Gastrocnemius medialis (tissue), 4 donors: ENCODE measurements around the gene PRKAA2. TPM values are rescaled to one million over a fixed set of nuclear protein-coding genes. Genes with fewer than 3 reads are reported as not detected.

ENCODE experiments used
- ATAC-seq, 2 donors: fragments of 150-250 bp; one replicate each; pipeline ENCODE4 v1.9.1; 2016
- DNase-seq, 2 donors: peaks; one replicate each; pipeline ENCODE4 v3.0.0-alpha.2; 2019
- H3K27ac ChIP-seq, 4 donors: fragments of 200-600 bp; sonication (generic); 1 replicate in 1 of 4; 2 replicates in 3 of 4; pipeline ENCODE4 v1.5.1; 2016 to 2018; ENCODE audit warnings: mild to moderate bottlenecking in 2 of 4, moderate library complexity in 1 of 4
- H3K27me3 ChIP-seq, 3 donors: fragments of 200-600 bp; sonication (generic) in 2 of 3; 1 replicate in 1 of 3; 2 replicates in 2 of 3; pipeline versions ENCODE4 v1.5.1 to v1.6.0; 2016 to 2019; ENCODE audit warnings: mild to moderate bottlenecking in 1 of 3, moderate library complexity in 1 of 3
- H3K36me3 ChIP-seq, 2 donors: fragments of 200-600 bp; sonication (generic) in 1 of 2; one replicate each; pipeline ENCODE4 v1.5.1; 2017 to 2018
- H3K4me1 ChIP-seq, 2 donors: fragments of 200-600 bp; sonication (generic) in 1 of 2; one replicate each; pipeline ENCODE4 v1.5.1; 2016 to 2017; ENCODE audit warnings: mild to moderate bottlenecking in 2 of 2
- H3K4me3 ChIP-seq, 4 donors: fragments of 200-600 bp; sonication (generic) in 3 of 4; 1 replicate in 1 of 4; 2 replicates in 3 of 4; pipeline ENCODE4 v1.5.1; 2016 to 2019; ENCODE audit warnings: mild to moderate bottlenecking in 2 of 4
- H3K9me3 ChIP-seq, 3 donors: fragments of 200-600 bp; sonication (generic) in 2 of 3; 1 replicate in 1 of 3; 2 replicates in 2 of 3; pipeline ENCODE4 v1.5.1; 2016 to 2019
- CTCF ChIP-seq, 5 experiments: fragments of 450-650 bp in 3 of 5; fragments of 200-600 bp in 2 of 5; sonication (generic) in 2 of 5; IDR thresholded peaks in 4 of 5; conservative IDR thresholded peaks in 1 of 5; 1 replicate in 4 of 5; 2 replicates in 1 of 5; pipeline ENCODE4 v1.5.1; 2016 to 2019; ENCODE audit warnings: antibody characterized with exemption in 5 of 5, mild to moderate bottlenecking in 3 of 5, moderate library complexity in 3 of 5
- POLR2A ChIP-seq, 2 donors: fragments of 450-650 bp; IDR thresholded peaks; one replicate each; pipeline ENCODE4 v1.6.1; 2017; ENCODE audit warnings: antibody characterized with exemption in 2 of 2, mild to moderate bottlenecking in 2 of 2, moderate library complexity in 2 of 2
- in situ Hi-C, 4 donors: fragments of 200-750 bp; cut with MboI; loops; one replicate each; pipeline versions ENCODE4 v1.15.0 to v1.8.0; 2017; ENCODE audit warnings: low sequenced_read_pairs in 4 of 4
- intact Hi-C: fragments of 100-400 bp; cut with DNase I; formaldehyde crosslinking; loops from one replicate; pipeline ENCODE4 v1.15.1; 2023; ENCODE audit warnings: low total_unique reads
- total RNA-seq, 4 donors: library from RNA; depleted of rRNA; stranded (reverse); fragments of >200 nt; gene quantifications; one replicate each; pipeline versions ENCODE4 v1.1.0 to v1.2.3, GENCODE V29; 2016

Gene PRKAA2
- total RNA-seq, 4 donors from 2014 or later = 24.6 to 78.6 (median 70.9) TPM

DNA sequence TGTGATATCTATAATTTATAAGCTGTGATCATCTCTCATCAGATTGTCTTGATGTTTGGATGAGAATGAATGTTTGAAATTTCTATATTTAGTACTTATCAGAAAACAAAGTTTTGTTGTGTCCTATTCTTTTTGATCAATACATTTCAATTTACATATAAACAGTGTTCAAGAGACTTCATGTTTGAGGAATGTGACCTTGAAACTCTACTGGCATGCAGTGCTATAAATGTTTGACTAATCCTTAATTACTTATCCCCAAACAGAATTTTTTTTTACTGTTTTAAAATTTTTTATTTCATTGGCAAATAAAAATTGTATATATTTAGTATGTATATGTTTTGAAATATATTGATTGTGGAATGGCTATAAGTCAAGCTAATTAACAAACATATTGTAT, 1.5 kb upstream of the PRKAA2 start:
- no peak for DNase-seq
- TF ChIP-seq POLR2A (IDR thresholded peaks at IDR 0.05) (no peak), CTCF (IDR thresholded peaks at IDR 0.05 in 4 of 5, conservative IDR thresholded peaks at IDR 0.05 in 1 of 5) (no peak)
- Histone ChIP-seq H3K36me3 (no peaks in the 10 kb centered on the region), H3K4me3 (no peak overlapping the region), H3K27me3 (no peaks in the 10 kb centered on the region), H3K27ac (peak overlapping the region; percentile 87 to 94 (median 90)), H3K4me1 (peaks cover 16 to 20% of the 10 kb centered on the region in 2 donors), H3K9me3 (no peaks in the 10 kb centered on the region)
- ATAC-seq = no peak
- intact Hi-C loops = no loop called here
- in situ Hi-C loops = no loop called here

DNA sequence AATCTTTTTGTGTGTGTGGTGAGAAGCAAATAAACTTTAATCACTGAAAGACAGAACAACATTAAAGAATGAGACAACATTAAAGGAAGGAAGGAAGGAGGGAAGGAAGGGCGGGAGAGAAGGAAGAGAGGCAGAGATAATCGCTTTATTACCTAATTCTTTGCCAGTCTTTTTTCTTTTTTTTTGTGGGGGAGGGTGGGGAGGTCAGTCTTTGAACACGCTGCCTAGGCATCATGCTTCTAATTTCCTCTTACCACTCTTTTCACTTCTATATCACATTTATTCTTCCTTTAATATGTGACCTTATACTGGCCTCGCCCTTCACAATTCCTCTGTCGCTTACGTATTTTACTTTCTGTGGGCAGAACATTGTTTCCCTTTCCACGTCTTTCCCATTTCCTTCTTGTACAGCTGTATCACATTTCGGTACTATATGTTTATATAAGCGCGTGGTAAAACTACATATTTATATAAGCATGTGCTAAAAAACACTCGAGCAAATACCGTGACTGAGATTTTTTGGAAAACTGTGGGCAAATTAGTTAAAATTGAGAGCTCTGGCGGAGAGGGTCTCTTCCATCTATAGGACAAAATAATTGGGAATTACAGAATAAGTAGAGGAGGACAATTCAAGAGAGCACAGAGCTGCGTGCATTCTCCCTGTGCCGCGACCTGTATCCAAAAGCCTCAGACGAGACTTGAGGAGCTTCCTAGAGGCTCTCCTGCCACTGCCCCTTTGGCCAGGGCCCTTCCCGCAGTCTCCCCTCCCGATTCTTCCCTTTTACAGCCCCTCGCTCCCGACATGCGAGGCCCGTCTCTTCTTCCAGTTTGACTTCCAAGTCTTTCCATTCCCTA, 823 bp upstream of the PRKAA2 start:
- TF ChIP-seq CTCF (IDR thresholded peaks at IDR 0.05 in 4 of 5, conservative IDR thresholded peaks at IDR 0.05 in 1 of 5) (no peak), POLR2A (IDR thresholded peaks at IDR 0.05) (no peak)
- Histone ChIP-seq H3K27ac (peak overlapping the region; percentile 87 to 94 (median 90)), H3K36me3 (no peaks in the 10 kb centered on the region), H3K9me3 (no peaks in the 10 kb centered on the region), H3K4me1 (peaks cover 17 to 20% of the 10 kb centered on the region in 2 donors), H3K27me3 (no peaks in the 10 kb centered on the region), H3K4me3 (peak overlapping the region; percentile 66 to 82 (median 68))
- in situ Hi-C loops (no loop called here), intact Hi-C loops (no loop called here)
- DNase-seq (peak in 1 of 2 donors; percentile 13), ATAC-seq (peak; percentile 50 to 57)

DNA sequence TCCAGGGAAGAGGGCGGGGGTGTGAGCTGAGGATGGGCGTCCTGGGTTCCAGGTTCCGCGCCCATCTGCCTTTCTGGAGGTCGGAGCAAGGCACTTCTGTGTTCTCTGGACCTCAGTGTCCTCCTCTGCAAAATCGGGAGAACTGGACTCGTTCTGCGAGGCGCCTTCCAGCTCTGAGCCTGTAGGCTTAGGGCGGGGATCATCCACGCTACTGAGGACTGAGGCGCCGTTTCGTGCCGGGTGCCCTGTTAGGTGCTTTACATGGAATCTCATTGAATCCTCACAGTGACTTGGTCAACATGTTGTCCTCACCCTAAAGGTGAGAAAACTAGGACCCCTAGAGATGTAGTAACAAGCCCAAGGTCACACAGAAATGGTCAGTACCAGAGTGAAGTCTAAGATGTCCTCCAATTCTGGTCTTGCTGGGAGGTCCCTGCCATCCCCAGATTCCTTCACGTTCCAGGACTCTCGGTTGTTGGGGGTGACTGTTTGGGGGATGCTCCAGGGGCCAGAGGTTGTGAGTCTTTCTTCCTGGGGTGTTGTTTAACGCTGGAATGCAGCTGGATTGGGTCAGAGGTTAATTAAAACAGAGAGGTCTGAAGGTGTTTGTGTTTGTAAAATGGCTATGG, 677 bp downstream of the PRKAA2 start:
- Histone ChIP-seq H3K36me3 (no peaks in the 10 kb centered on the region), H3K27me3 (no peaks in the 10 kb centered on the region), H3K4me1 (peaks cover 25 to 32% of the 10 kb centered on the region in 2 donors), H3K9me3 (no peaks in the 10 kb centered on the region), H3K27ac (peak overlapping the region; percentile 87 to 94 (median 90)), H3K4me3 (peak overlapping the region; percentile 66 to 82 (median 68))
- no peak for TF ChIP-seq CTCF (IDR thresholded peaks at IDR 0.05 in 4 of 5, conservative IDR thresholded peaks at IDR 0.05 in 1 of 5)
- TF ChIP-seq POLR2A (IDR thresholded peaks at IDR 0.05) = no peak
- intact Hi-C loops = loop anchor here (5.0 kb wide), 5 partner anchors 62 to 288 kb away; partner anchors contain the start of genes FYB2 and PLPP3
- ATAC-seq = peak; percentile 59 to 63
- in situ Hi-C loops = no loop called here
- peak; percentile 11 to 33 for DNase-seq

GRCh38 chr1:56646611-56647010, 1.5 kb downstream of the PRKAA2 start:
- intact Hi-C loops (loop anchor here (5.0 kb wide), 5 partner anchors 61 to 289 kb away; partner anchors contain the start of genes FYB2 and PLPP3), in situ Hi-C loops (no loop called here)
- H3K9me3 ChIP-seq = no peaks in the 10 kb centered on the region
- peak overlapping the region; percentile 87 to 94 (median 90) for H3K27ac ChIP-seq
- no peaks in the 10 kb centered on the region for H3K27me3 ChIP-seq
- ATAC-seq (no peak), DNase-seq (no peak)
- peak overlapping the region; percentile 66 to 82 (median 68) for H3K4me3 ChIP-seq
- peaks cover 33 to 34% of the 10 kb centered on the region in 2 donors for H3K4me1 ChIP-seq
- TF ChIP-seq POLR2A (IDR thresholded peaks at IDR 0.05) (no peak), CTCF (IDR thresholded peaks at IDR 0.05 in 4 of 5, conservative IDR thresholded peaks at IDR 0.05 in 1 of 5) (no peak)
- no peaks in the 10 kb centered on the region for H3K36me3 ChIP-seq
